Endothelial cell of umbilical vein (primary cell): ENCODE data around the gene ARNT2. TPM values are rescaled to one million over a fixed set of nuclear protein-coding genes. Genes with fewer than 3 reads are reported as not detected.

Source experiments
- BruUV-seq: library from RNA; stranded (reverse); fragments of 400-500 nt; replicated peaks from 2 replicates; lab custom pipeline; 2021; lab: Mats Ljungman, UMichigan
- CTCF ChIA-PET: fragments of 300-600, 350-600 bp; sonication (Branson Sonifier 250); formaldehyde crosslinking; loops from one replicate; lab custom pipeline; 2021; ENCODE audit warnings: antibody characterized with exemption, inconsistent platforms; lab: Charles Lee
- POLR2A ChIA-PET: fragments of 300-600, 350-600 bp; sonication (Branson Sonifier 250); formaldehyde crosslinking; loops from one replicate; lab custom pipeline; 2021; ENCODE audit warnings: antibody characterized with exemption, inconsistent platforms; lab: Charles Lee
- DNase-seq: peaks from one replicate; pipeline ENCODE4 v3.0.0-alpha.2; 2011; ENCODE audit warnings: low read depth, low spot score
- FAIRE-seq: peaks from 2 replicates; lab custom pipeline; 2011; peaks lifted over from hg19 to GRCh38; lab: Jason Lieb, UNC
- H2AFZ ChIP-seq: 2 replicates; pipeline ENCODE4 v1.6.0; 2012; ENCODE audit warnings: low read depth, low read length, control low read depth, inconsistent platforms
- H3K27ac ChIP-seq: 2 replicates; pipeline ENCODE4 v1.5.1; 2011; ENCODE audit warnings: low read depth, mild to moderate bottlenecking, control low read depth, low read length, moderate library complexity; ENCODE audit not compliant: insufficient read depth
- H3K27me3 ChIP-seq, 2 experiments: 2 replicates each; pipeline versions ENCODE4 v1.6.0 to v1.6.1; 2011; ENCODE audit warnings: low read length in 2 of 2, mixed read lengths in 1 of 2; ENCODE audit not compliant: control insufficient read depth in 2 of 2, insufficient read depth in 2 of 2
- H3K36me3 ChIP-seq, 2 experiments: 2 replicates in 1 of 2; 3 replicates in 1 of 2; pipeline ENCODE4 v1.5.1; 2011; ENCODE audit warnings: low read length in 2 of 2, mild to moderate bottlenecking in 1 of 2, moderate library complexity in 1 of 2; ENCODE audit not compliant: control insufficient read depth in 2 of 2, insufficient read depth in 2 of 2; ENCODE audit errors: extremely low read depth in 1 of 2
- H3K4me1 ChIP-seq: 3 replicates; pipeline ENCODE4 v1.5.1; 2011; ENCODE audit warnings: mild to moderate bottlenecking, low read length; ENCODE audit not compliant: control insufficient read depth, insufficient read depth; ENCODE audit errors: extremely low read depth
- H3K4me2 ChIP-seq: 2 replicates; pipeline ENCODE4 v1.6.1; 2011; ENCODE audit warnings: low read length, control low read depth, mixed read lengths; ENCODE audit not compliant: insufficient read depth
- H3K4me3 ChIP-seq, 3 experiments: fragments of 200-600 bp in 1 of 3; sonication (generic), shearing (Covaris generic) in 1 of 3; replicated peaks in 1 of 3; 2 replicates each; pipeline ENCODE4 v1.5.1; 2011 to 2016; ENCODE audit warnings: control low read depth in 3 of 3, low read length in 3 of 3, mild to moderate bottlenecking in 2 of 3, inconsistent platforms in 1 of 3, low read depth in 1 of 3, moderate library complexity in 1 of 3; ENCODE audit not compliant: insufficient read depth in 1 of 3
- H3K79me2 ChIP-seq: 2 replicates; pipeline ENCODE4 v1.6.0; 2012; ENCODE audit warnings: low read length, inconsistent platforms; ENCODE audit not compliant: control insufficient read depth, insufficient read depth
- H3K9ac ChIP-seq: replicated peaks from 2 replicates; pipeline ENCODE3; 2011; ENCODE audit warnings: low read length, control low read depth; ENCODE audit not compliant: insufficient read depth; ENCODE audit errors: extremely low read depth
- H3K9me1 ChIP-seq: replicated peaks from 3 replicates; pipeline ENCODE4 v1.6.0; 2011; ENCODE audit warnings: mild to moderate bottlenecking, low read length; ENCODE audit not compliant: control insufficient read depth, insufficient read depth; ENCODE audit errors: extremely low read depth
- H3K9me3 ChIP-seq: replicated peaks from 2 replicates; pipeline ENCODE4 v1.5.1; 2012; ENCODE audit warnings: low read length, inconsistent platforms; ENCODE audit not compliant: control insufficient read depth, insufficient read depth
- H4K20me1 ChIP-seq: replicated peaks from 2 replicates; pipeline ENCODE3; 2011; ENCODE audit warnings: mild to moderate bottlenecking, low read length; ENCODE audit not compliant: control insufficient read depth, insufficient read depth; ENCODE audit errors: extremely low read depth
- EZH2 ChIP-seq: IDR thresholded peaks from 2 replicates; pipeline ENCODE4 v1.6.1; 2012; ENCODE audit warnings: borderline replicate concordance, low read depth, mild to moderate bottlenecking, moderate library complexity, low read length, inconsistent platforms; ENCODE audit not compliant: severe bottlenecking
- FOS ChIP-seq: IDR thresholded peaks from 2 replicates; pipeline ENCODE4 v1.6.1; 2011; ENCODE audit warnings: mild to moderate bottlenecking, low read length, moderate library complexity, borderline replicate concordance; ENCODE audit not compliant: insufficient read depth
- GATA2 ChIP-seq: IDR thresholded peaks from 2 replicates; pipeline ENCODE4 v1.7.0; 2011; ENCODE audit warnings: low read depth, mild to moderate bottlenecking, moderate library complexity, mixed read lengths, low read length; ENCODE audit not compliant: insufficient read length, insufficient read depth
- JUN ChIP-seq: IDR thresholded peaks from 2 replicates; pipeline ENCODE4 v1.6.1; 2011; ENCODE audit warnings: borderline replicate concordance, low read depth; ENCODE audit not compliant: insufficient read length, insufficient read depth
- MAX ChIP-seq: IDR thresholded peaks from 2 replicates; pipeline ENCODE4 v1.6.1; 2011; ENCODE audit not compliant: insufficient read depth, insufficient read length
- MYC ChIP-seq: IDR thresholded peaks from one replicate; pipeline ENCODE4 v1.6.1; 2011; ENCODE audit warnings: mild to moderate bottlenecking, low read depth, low read length
- POLR2A ChIP-seq: IDR thresholded peaks from 2 replicates; pipeline ENCODE4 v1.6.1; 2012; ENCODE audit warnings: low read depth, mild to moderate bottlenecking, control low read depth, low read length
- POLR2AphosphoS5 ChIP-seq: IDR thresholded peaks from 2 replicates; pipeline ENCODE4 v1.6.1; 2012; ENCODE audit warnings: low read depth, mild to moderate bottlenecking, control low read depth, low read length, moderate library complexity; ENCODE audit not compliant: insufficient read depth
- dilution Hi-C: fragments of 300-500 bp; cut with MboI; formaldehyde crosslinking; loops from one replicate; pipeline ENCODE4 v1.15.0; 2019; ENCODE audit warnings: low sequenced_read_pairs; ENCODE audit not compliant: extremely low pct_ligation_motif_present
- intact Hi-C: fragments of 100-400 bp; cut with micrococcal nuclease; formaldehyde crosslinking; loops from one replicate; pipeline ENCODE4 v1.10.0; 2022
- polyA plus RNA-seq, 4 experiments: library from polyadenylated mRNA; depleted of rRNA in 3 of 4; stranded (reverse) in 3 of 4; unstranded in 1 of 4; fragments of >200 nt; gene quantifications; 2 replicates each; pipeline versions ENCODE4 v1.2.1 to v1.2.3, GENCODE V29; 2011 to 2012; ENCODE audit warnings: missing spikeins in 1 of 4
- total RNA-seq: library from RNA; stranded (reverse); gene quantifications from 2 replicates; pipeline ENCODE4 v1.2.3, GENCODE V29; 2021
- TF ChIP-seq, protein P1 (sequence below), 2 donors: IDR thresholded peaks; 1 replicate in 1 of 2; 2 replicates in 1 of 2; pipeline ENCODE4 v1.5.1; 2011; ENCODE audit warnings: low read length in 2 of 2, mild to moderate bottlenecking in 2 of 2, moderate library complexity in 2 of 2, control low read depth in 1 of 2, inconsistent platforms in 1 of 2, low read depth in 1 of 2; ENCODE audit not compliant: insufficient read depth in 1 of 2; ENCODE audit errors: extremely low read depth in 1 of 2

ARNT2 gene
- total and polyA plus RNA-seq, 2 donors (not counting 3 experiments of a cell fraction or from before 2014, with no cell fraction given): 0.03 to 0.20 TPM

- no TSS peak for BruUV-seq
- H3K9ac ChIP-seq: no peak overlapping the region
- no peaks in the 10 kb centered on the region for H3K27me3 ChIP-seq
- H3K4me2 ChIP-seq: no peak overlapping the region
- H2AFZ ChIP-seq: no peak overlapping the region
- no peaks in the 10 kb centered on the region for H3K9me1 ChIP-seq
- no peak for DNase-seq
- POLR2A ChIA-PET: no interaction called here
- H3K9me3 ChIP-seq: no peaks in the 10 kb centered on the region
- H3K27ac ChIP-seq: no peak overlapping the region
- CTCF ChIA-PET: no interaction called here
- dilution Hi-C loops: no loop called here
- no peaks in the 10 kb centered on the region for H3K4me1 ChIP-seq
- TF ChIP-seq JUN: no peak
- TF ChIP-seq FOS: no peak
- TF ChIP-seq POLR2A: no peak
- no peak for TF ChIP-seq MAX
- FAIRE-seq: no peak
- intact Hi-C loops: no loop called here
- H3K36me3 ChIP-seq: no peaks in the 10 kb centered on the region
- H3K4me3 ChIP-seq: no peak overlapping the region
- no peaks in the 10 kb centered on the region for H4K20me1 ChIP-seq
- no peaks in the 10 kb centered on the region for H3K79me2 ChIP-seq
These were observed 95.8 kb downstream of the ARNT2 start for GRCh38 chr15:80500021-80500420.

DNA sequence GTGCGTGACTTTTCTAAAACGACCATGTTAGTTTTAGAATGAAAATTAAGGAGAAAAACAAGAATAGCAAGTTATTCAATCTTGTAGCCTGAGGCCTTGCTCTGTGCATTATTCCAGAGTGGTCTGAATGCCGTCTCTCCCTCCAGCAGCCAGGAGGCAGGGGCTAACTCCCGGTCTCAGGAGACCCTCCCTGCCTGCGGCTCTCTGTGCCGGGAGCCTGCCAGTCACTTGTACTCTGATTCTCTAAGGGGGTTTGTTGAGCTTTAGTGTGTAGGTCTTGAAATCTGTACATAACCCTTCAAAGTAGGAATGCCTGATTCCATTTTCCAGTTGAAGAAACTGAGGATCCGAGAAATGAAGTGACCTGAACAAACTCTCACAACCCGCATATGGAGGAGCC is 97.3 kb downstream of the ARNT2 start:
- Histone ChIP-seq H3K4me3 (no peak overlapping the region), H3K27ac (no peak overlapping the region), H2AFZ (no peak overlapping the region), H3K4me2 (no peak overlapping the region), H3K9me3 (no peaks in the 10 kb centered on the region), H3K27me3 (no peaks in the 10 kb centered on the region), H3K36me3 (no peaks in the 10 kb centered on the region), H3K9ac (no peak overlapping the region), H4K20me1 (no peaks in the 10 kb centered on the region), H3K9me1 (no peaks in the 10 kb centered on the region), H3K4me1 (no peaks in the 10 kb centered on the region), H3K79me2 (no peaks in the 10 kb centered on the region)
- CTCF ChIA-PET: no interaction called here
- POLR2A ChIA-PET: no interaction called here
- BruUV-seq: no TSS peak
- TF ChIP-seq POLR2AphosphoS5 (no peak), MAX (no peak), EZH2 (no peak), FOS (no peak), JUN (no peak), POLR2A (no peak), GATA2 (no peak), MYC (no peak)
- TF ChIP-seq, protein P1, sequence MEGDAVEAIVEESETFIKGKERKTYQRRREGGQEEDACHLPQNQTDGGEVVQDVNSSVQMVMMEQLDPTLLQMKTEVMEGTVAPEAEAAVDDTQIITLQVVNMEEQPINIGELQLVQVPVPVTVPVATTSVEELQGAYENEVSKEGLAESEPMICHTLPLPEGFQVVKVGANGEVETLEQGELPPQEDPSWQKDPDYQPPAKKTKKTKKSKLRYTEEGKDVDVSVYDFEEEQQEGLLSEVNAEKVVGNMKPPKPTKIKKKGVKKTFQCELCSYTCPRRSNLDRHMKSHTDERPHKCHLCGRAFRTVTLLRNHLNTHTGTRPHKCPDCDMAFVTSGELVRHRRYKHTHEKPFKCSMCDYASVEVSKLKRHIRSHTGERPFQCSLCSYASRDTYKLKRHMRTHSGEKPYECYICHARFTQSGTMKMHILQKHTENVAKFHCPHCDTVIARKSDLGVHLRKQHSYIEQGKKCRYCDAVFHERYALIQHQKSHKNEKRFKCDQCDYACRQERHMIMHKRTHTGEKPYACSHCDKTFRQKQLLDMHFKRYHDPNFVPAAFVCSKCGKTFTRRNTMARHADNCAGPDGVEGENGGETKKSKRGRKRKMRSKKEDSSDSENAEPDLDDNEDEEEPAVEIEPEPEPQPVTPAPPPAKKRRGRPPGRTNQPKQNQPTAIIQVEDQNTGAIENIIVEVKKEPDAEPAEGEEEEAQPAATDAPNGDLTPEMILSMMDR (IDR thresholded peaks at IDR 0.05; ENCODE audit: extremely low read depth in 1 of 2, insufficient read depth in 1 of 2, low read depth in 1 of 2, low read length in 2 of 2): no peak
- FAIRE-seq: no peak
- dilution Hi-C loops: no loop called here
- no peak for DNase-seq
- intact Hi-C loops: no loop called here
